Midbrain (tissue), 1 donor: ENCODE data around the gene PLEKHA3.

Experiments
- DNase-seq: peaks from one replicate; lab custom pipeline; 2025; lab: John Stamatoyannopoulos, UW

The PLEKHA3 gene

GRCh38 chr2:178478439-178479274 lies 1.6 kb upstream of the PLEKHA3 start, which contains the start of gene FKBP7:
Gene FKBP7, minus strand, starts transcription at chr2:178478600. Its CDS starts 101 bp downstream, at chr2:178478499.
- peak; percentile 94 for DNase-seq

- no peak for DNase-seq
These were observed 1.0 kb upstream of the PLEKHA3 start for GRCh38 chr2:178479275-178479616.

- DNase-seq = peak; percentile 41
These were observed 465 bp upstream of the PLEKHA3 start for GRCh38 chr2:178479758-178480226.

GRCh38 chr2:178482437-178482836 lies 2.2 kb downstream of the PLEKHA3 start:
- DNase-seq = no peak

- peak; percentile 4 for DNase-seq
These were observed 4.2 kb downstream of the PLEKHA3 start for GRCh38 chr2:178484245-178485041.

GRCh38 chr2:178485356-178485755 lies 5.1 kb downstream of the PLEKHA3 start:
- no peak for DNase-seq

GRCh38 chr2:178491612-178492011 lies 11.4 kb downstream of the PLEKHA3 start:
- no peak for DNase-seq

- no peak for DNase-seq
These were observed 15.8 kb downstream of the PLEKHA3 start for GRCh38 chr2:178496049-178496448.

- DNase-seq = no peak
These were observed 17.9 kb downstream of the PLEKHA3 start for GRCh38 chr2:178498137-178498536.

GRCh38 chr2:178499640-178500039 lies 19.4 kb downstream of the PLEKHA3 start:
- no peak for DNase-seq

GRCh38 chr2:178502751-178503150 lies 22.5 kb downstream of the PLEKHA3 start:
- DNase-seq = no peak

GRCh38 chr2:178506101-178506500 lies 25.8 kb downstream of the PLEKHA3 start:
- DNase-seq = no peak

- DNase-seq = no peak
These were observed 26.3 kb downstream of the PLEKHA3 start for GRCh38 chr2:178506524-178506923.

- DNase-seq = no peak
These were observed 26.7 kb downstream of the PLEKHA3 start for GRCh38 chr2:178506949-178507348.

GRCh38 chr2:178508646-178509045 lies 28.4 kb downstream of the PLEKHA3 start:
- DNase-seq = no peak

GRCh38 chr2:178510384-178510783 lies 30.1 kb downstream of the PLEKHA3 start:
- no peak for DNase-seq

GRCh38 chr2:178512484-178512883 lies 32.2 kb downstream of the PLEKHA3 start:
- no peak for DNase-seq

GRCh38 chr2:178513876-178514275 lies 33.6 kb downstream of the PLEKHA3 start:
- DNase-seq = no peak

- no peak for DNase-seq
These were observed 34.4 kb downstream of the PLEKHA3 start for GRCh38 chr2:178514664-178515063.

- no peak for DNase-seq
These were observed 37.2 kb downstream of the PLEKHA3 start for GRCh38 chr2:178517496-178517895.

- no peak for DNase-seq
These were observed 41.3 kb downstream of the PLEKHA3 start for GRCh38 chr2:178521304-178522150.
